ENCODE measurements around the gene KCP.
A peak's percentile ranks its signal among the peaks of the same experiment; 100 is the strongest.

KCP gene

GRCh38 chr7:128854396-128854795 is 56.1 kb downstream of the KCP start:
- no peak for DNase-seq

- DNase-seq, result no peak
Measured at GRCh38 chr7:128853799-128854198, 56.7 kb downstream of the KCP start.

- DNase-seq, result no peak
Measured at GRCh38 chr7:128852537-128853254, 57.8 kb downstream of the KCP start.

- no peak for DNase-seq
Measured at GRCh38 chr7:128849804-128850490, 60.6 kb downstream of the KCP start.

- no peak for DNase-seq
Measured at GRCh38 chr7:128849156-128849515, 61.4 kb downstream of the KCP start.

- no peak for DNase-seq
Measured at GRCh38 chr7:128848289-128849155, 62.0 kb downstream of the KCP start.

- no peak for DNase-seq
Measured at GRCh38 chr7:128847721-128848211, 62.7 kb downstream of the KCP start.

- DNase-seq, result no peak
Measured at GRCh38 chr7:128846781-128847444, 63.6 kb downstream of the KCP start.

GRCh38 chr7:128845987-128846386 is 64.5 kb downstream of the KCP start:
- no peak for DNase-seq

GRCh38 chr7:128845475-128845874 is 65.0 kb downstream of the KCP start:
- DNase-seq, result no peak

- DNase-seq, result no peak
Measured at GRCh38 chr7:128844777-128845311, 65.7 kb downstream of the KCP start.

GRCh38 chr7:128843938-128844621 is 66.4 kb downstream of the KCP start:
- no peak for DNase-seq

GRCh38 chr7:128842674-128843641 is 67.6 kb downstream of the KCP start:
- no peak for DNase-seq

GRCh38 chr7:128841921-128842673 is 68.4 kb downstream of the KCP start:
- DNase-seq, result peak; percentile 72 to 83

GRCh38 chr7:128841171-128841690 is 69.3 kb downstream of the KCP start:
- DNase-seq, result no peak

- no peak for DNase-seq
Measured at GRCh38 chr7:128840326-128841170, 70.0 kb downstream of the KCP start.

- no peak for DNase-seq
Measured at GRCh38 chr7:128839751-128840177, 70.7 kb downstream of the KCP start.

- DNase-seq, result no peak
Measured at GRCh38 chr7:128838981-128839731, 71.4 kb downstream of the KCP start.
